Liver (tissue), 9 donors: Measurements from ENCODE around the gene SUPT6H. TPM values are rescaled to one million over a fixed set of nuclear protein-coding genes. Genes with fewer than 3 reads are reported as not detected.

ENCODE experiments used
- DNase-seq: peaks from one replicate; pipeline ENCODE4 v3.0.0-alpha.2; 2017; ENCODE audit warnings: low spot score
- H3K27ac ChIP-seq, 2 donors: one replicate each; pipeline ENCODE4 v1.7.0; 2013; ENCODE audit warnings: inconsistent platforms in 2 of 2, low read length in 2 of 2, control low read depth in 1 of 2, low read depth in 1 of 2, mild to moderate bottlenecking in 1 of 2
- H3K27me3 ChIP-seq, 4 donors: one replicate each; pipeline versions ENCODE4 v1.6.1 to v1.7.0; 2013; ENCODE audit warnings: low read length in 3 of 4, inconsistent platforms in 1 of 4, mild to moderate bottlenecking in 1 of 4, moderate library complexity in 1 of 4; ENCODE audit not compliant: control insufficient read depth in 4 of 4, insufficient read depth in 4 of 4
- H3K36me3 ChIP-seq, 4 donors: one replicate each; pipeline versions ENCODE4 v1.6.1 to v1.7.0; 2013; ENCODE audit warnings: low read length in 3 of 4, mild to moderate bottlenecking in 3 of 4, low read depth in 1 of 4, moderate library complexity in 1 of 4; ENCODE audit not compliant: control insufficient read depth in 4 of 4, insufficient read depth in 3 of 4
- H3K4me1 ChIP-seq, 4 donors: one replicate each; pipeline versions ENCODE4 v1.6.1 to v1.7.0; 2013; ENCODE audit warnings: low read length in 3 of 4, mild to moderate bottlenecking in 3 of 4, moderate library complexity in 1 of 4; ENCODE audit not compliant: control insufficient read depth in 4 of 4, insufficient read depth in 4 of 4
- H3K4me3 ChIP-seq, 3 donors: one replicate each; pipeline versions ENCODE4 v1.6.1 to v1.7.0; 2013; ENCODE audit warnings: low read length in 3 of 3, control low read depth in 1 of 3, low read depth in 1 of 3, mild to moderate bottlenecking in 1 of 3
- H3K9ac ChIP-seq, 2 donors: one replicate each; pipeline ENCODE4 v1.7.0; 2013; ENCODE audit warnings: low read length in 2 of 2, mild to moderate bottlenecking in 2 of 2, moderate library complexity in 2 of 2, control low read depth in 1 of 2, low read depth in 1 of 2
- H3K9me3 ChIP-seq, 4 donors: one replicate each; pipeline versions ENCODE4 v1.6.1 to v1.7.0; 2013; ENCODE audit warnings: low read length in 3 of 4; ENCODE audit not compliant: control insufficient read depth in 4 of 4
- EGR1 ChIP-seq, 2 donors: IDR thresholded peaks; 2 replicates each; pipeline ENCODE4 v1.6.1; 2016 to 2018; ENCODE audit warnings: antibody characterized with exemption in 2 of 2, low read depth in 2 of 2
- FOXA1 ChIP-seq: IDR thresholded peaks from 2 replicates; pipeline ENCODE4 v1.6.1; 2016; ENCODE audit warnings: antibody characterized with exemption
- FOXA2 ChIP-seq: IDR thresholded peaks from 2 replicates; pipeline ENCODE4 v1.6.1; 2016; ENCODE audit warnings: antibody characterized with exemption
- GABPA ChIP-seq, 2 donors: IDR thresholded peaks in 1 of 2; conservative IDR thresholded peaks in 1 of 2; 2 replicates each; pipeline ENCODE4 v1.6.1; 2016; ENCODE audit warnings: antibody characterized with exemption in 2 of 2, mild to moderate bottlenecking in 1 of 2, moderate library complexity in 1 of 2
- HNF4A ChIP-seq, 2 donors: conservative IDR thresholded peaks; 2 replicates each; pipeline ENCODE4 v1.6.1; 2016; ENCODE audit warnings: antibody characterized with exemption in 2 of 2, mild to moderate bottlenecking in 2 of 2
- HNF4G ChIP-seq: IDR thresholded peaks from 2 replicates; pipeline ENCODE4 v1.6.1; 2016; ENCODE audit warnings: antibody characterized with exemption
- JUND ChIP-seq, 2 donors: IDR thresholded peaks; 2 replicates each; pipeline ENCODE4 v1.6.1; 2016; ENCODE audit warnings: antibody characterized with exemption in 2 of 2
- MAX ChIP-seq: IDR thresholded peaks from 2 replicates; pipeline ENCODE4 v1.6.1; 2016; ENCODE audit warnings: antibody characterized with exemption
- RAD21 ChIP-seq, 2 donors: IDR thresholded peaks; 2 replicates each; pipeline ENCODE4 v1.6.1; 2016; ENCODE audit warnings: antibody characterized with exemption in 2 of 2, mild to moderate bottlenecking in 2 of 2
- SP1 ChIP-seq: IDR thresholded peaks from 2 replicates; pipeline ENCODE4 v1.6.1; 2018; ENCODE audit warnings: antibody characterized with exemption, mild to moderate bottlenecking
- YY1 ChIP-seq: IDR thresholded peaks from 2 replicates; pipeline ENCODE4 v1.6.1; 2016; ENCODE audit warnings: antibody characterized with exemption, mild to moderate bottlenecking
- ZBTB33 ChIP-seq: IDR thresholded peaks from 2 replicates; pipeline ENCODE4 v1.6.1; 2016; ENCODE audit warnings: antibody characterized with exemption
- WGBS: extraction: QIAGEN DNeasy Blood & Tissue Kit; methylation state at CpG from one replicate; pipeline ENCODE4 v1.1.7; 2013; 5-methylcytosine and 5-hydroxymethylcytosine counted together
- polyA plus RNA-seq, 2 donors: library from polyadenylated mRNA; stranded (reverse) in 1 of 2; unstranded in 1 of 2; fragments of 200-250 nt in 1 of 2; fragments of >200 nt in 1 of 2; fragmentation: Nextera tagmentation in 1 of 2; extraction: Ambion mirVana in 1 of 2; gene quantifications; one replicate each; pipeline versions ENCODE4 v1.2.1 to v1.2.3, GENCODE V29; 2013 to 2015
- total RNA-seq, 2 donors: library from RNA; depleted of rRNA; stranded (reverse); fragments of >200 nt; gene quantifications; one replicate each; pipeline ENCODE4 v1.2.3, GENCODE V29; 2014
- TF ChIP-seq, protein P1 (sequence below): IDR thresholded peaks from 2 replicates; pipeline ENCODE4 v1.6.1; 2016; ENCODE audit warnings: antibody characterized with exemption
- TF ChIP-seq, protein P2 (sequence below): fragments of 150-350 bp; IDR thresholded peaks from 2 replicates; pipeline ENCODE4 v1.5.1; 2017; ENCODE audit warnings: improper control_type of control experiment, low read depth, low read length; ENCODE audit not compliant: missing input control
- TF ChIP-seq, protein P3 (sequence below): IDR thresholded peaks from 2 replicates; pipeline ENCODE4 v1.6.1; 2016; ENCODE audit warnings: antibody characterized with exemption, mild to moderate bottlenecking
- donor health status: healthy.
- donor health status: healthy.
- donor health status: healthy.
- donor health status: healthy.
- donor health status: healthy.

The SUPT6H gene
- total and polyA plus RNA-seq, 4 donors: 10.6 to 59.1 (median 30.3) TPM

- TF ChIP-seq RAD21 (IDR thresholded peaks at IDR 0.05) (peak; percentile 73 to 81), ZBTB33 (no peak), FOXA1 (no peak), SP1 (no peak), FOXA2 (no peak), HNF4G (no peak)
- TF ChIP-seq, protein P1, sequence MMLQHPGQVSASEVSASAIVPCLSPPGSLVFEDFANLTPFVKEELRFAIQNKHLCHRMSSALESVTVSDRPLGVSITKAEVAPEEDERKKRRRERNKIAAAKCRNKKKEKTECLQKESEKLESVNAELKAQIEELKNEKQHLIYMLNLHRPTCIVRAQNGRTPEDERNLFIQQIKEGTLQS: no peak
- H3K4me1 ChIP-seq: no peaks in the 10 kb centered on the region
- no peak overlapping the region for H3K27ac ChIP-seq
- H3K36me3 ChIP-seq: peaks cover 38 to 93% (median 83%) of the 10 kb centered on the region in 4 donors
- no peaks in the 10 kb centered on the region for H3K27me3 ChIP-seq
- no peak overlapping the region for H3K4me3 ChIP-seq
- 59% methylated on average over 3 of the region's 3 CpGs for WGBS
- no peak overlapping the region for H3K9ac ChIP-seq
- no peak for DNase-seq
- no peaks in the 10 kb centered on the region for H3K9me3 ChIP-seq
Observed at GRCh38 chr17:28684963-28685362, 23.0 kb downstream of the SUPT6H start.

DNA sequence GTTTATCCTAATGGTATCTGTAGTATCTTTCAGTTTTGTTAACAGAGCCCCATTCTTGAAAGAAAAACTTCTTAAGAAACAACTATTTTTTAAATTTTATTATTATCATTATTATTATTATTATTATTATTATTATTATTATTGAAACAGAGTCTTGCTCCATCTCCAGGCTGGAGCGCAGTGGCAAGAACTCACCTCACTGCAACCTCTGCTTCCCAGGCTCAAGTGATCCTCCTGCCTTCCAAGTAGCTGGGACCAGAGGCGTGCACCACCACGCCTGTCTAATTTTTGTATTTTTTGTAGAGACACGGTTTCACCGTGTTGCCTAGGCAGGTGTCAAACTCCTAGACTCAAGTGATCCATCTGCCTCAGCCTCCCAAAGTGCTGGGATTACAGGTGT is 23.4 kb downstream of the SUPT6H start:
- TF ChIP-seq HNF4A (conservative IDR thresholded peaks at IDR 0.05): no peak
- no peak for TF ChIP-seq MAX
- no peak for TF ChIP-seq EGR1 (IDR thresholded peaks at IDR 0.05; ENCODE audit: low read depth in 2 of 2)
- TF ChIP-seq GABPA (IDR thresholded peaks at IDR 0.05 in 1 of 2, conservative IDR thresholded peaks at IDR 0.05 in 1 of 2): no peak
- no peak for TF ChIP-seq HNF4G
- no peak for TF ChIP-seq RAD21 (IDR thresholded peaks at IDR 0.05)
- no peak for TF ChIP-seq JUND (IDR thresholded peaks at IDR 0.05)
- TF ChIP-seq, protein P2, sequence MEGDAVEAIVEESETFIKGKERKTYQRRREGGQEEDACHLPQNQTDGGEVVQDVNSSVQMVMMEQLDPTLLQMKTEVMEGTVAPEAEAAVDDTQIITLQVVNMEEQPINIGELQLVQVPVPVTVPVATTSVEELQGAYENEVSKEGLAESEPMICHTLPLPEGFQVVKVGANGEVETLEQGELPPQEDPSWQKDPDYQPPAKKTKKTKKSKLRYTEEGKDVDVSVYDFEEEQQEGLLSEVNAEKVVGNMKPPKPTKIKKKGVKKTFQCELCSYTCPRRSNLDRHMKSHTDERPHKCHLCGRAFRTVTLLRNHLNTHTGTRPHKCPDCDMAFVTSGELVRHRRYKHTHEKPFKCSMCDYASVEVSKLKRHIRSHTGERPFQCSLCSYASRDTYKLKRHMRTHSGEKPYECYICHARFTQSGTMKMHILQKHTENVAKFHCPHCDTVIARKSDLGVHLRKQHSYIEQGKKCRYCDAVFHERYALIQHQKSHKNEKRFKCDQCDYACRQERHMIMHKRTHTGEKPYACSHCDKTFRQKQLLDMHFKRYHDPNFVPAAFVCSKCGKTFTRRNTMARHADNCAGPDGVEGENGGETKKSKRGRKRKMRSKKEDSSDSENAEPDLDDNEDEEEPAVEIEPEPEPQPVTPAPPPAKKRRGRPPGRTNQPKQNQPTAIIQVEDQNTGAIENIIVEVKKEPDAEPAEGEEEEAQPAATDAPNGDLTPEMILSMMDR: no peak
- TF ChIP-seq FOXA1: no peak
- TF ChIP-seq, protein P3, sequence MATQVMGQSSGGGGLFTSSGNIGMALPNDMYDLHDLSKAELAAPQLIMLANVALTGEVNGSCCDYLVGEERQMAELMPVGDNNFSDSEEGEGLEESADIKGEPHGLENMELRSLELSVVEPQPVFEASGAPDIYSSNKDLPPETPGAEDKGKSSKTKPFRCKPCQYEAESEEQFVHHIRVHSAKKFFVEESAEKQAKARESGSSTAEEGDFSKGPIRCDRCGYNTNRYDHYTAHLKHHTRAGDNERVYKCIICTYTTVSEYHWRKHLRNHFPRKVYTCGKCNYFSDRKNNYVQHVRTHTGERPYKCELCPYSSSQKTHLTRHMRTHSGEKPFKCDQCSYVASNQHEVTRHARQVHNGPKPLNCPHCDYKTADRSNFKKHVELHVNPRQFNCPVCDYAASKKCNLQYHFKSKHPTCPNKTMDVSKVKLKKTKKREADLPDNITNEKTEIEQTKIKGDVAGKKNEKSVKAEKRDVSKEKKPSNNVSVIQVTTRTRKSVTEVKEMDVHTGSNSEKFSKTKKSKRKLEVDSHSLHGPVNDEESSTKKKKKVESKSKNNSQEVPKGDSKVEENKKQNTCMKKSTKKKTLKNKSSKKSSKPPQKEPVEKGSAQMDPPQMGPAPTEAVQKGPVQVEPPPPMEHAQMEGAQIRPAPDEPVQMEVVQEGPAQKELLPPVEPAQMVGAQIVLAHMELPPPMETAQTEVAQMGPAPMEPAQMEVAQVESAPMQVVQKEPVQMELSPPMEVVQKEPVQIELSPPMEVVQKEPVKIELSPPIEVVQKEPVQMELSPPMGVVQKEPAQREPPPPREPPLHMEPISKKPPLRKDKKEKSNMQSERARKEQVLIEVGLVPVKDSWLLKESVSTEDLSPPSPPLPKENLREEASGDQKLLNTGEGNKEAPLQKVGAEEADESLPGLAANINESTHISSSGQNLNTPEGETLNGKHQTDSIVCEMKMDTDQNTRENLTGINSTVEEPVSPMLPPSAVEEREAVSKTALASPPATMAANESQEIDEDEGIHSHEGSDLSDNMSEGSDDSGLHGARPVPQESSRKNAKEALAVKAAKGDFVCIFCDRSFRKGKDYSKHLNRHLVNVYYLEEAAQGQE: no peak
- TF ChIP-seq YY1: no peak
- no peak for TF ChIP-seq ZBTB33
- no peak for TF ChIP-seq FOXA2
- no peaks in the 10 kb centered on the region for H3K4me1 ChIP-seq
- no peak overlapping the region for H3K9ac ChIP-seq
- WGBS: 95% methylated on average over 5 of the region's 5 CpGs
- no peaks in the 10 kb centered on the region for H3K9me3 ChIP-seq
- H3K4me3 ChIP-seq: no peak overlapping the region
- H3K27me3 ChIP-seq: no peaks in the 10 kb centered on the region
- H3K36me3 ChIP-seq: peaks cover 38 to 96% (median 87%) of the 10 kb centered on the region in 4 donors
- DNase-seq: no peak
- H3K27ac ChIP-seq: no peak overlapping the region
